SIG-M5 treated with dmso at 0.1 percent for 504 hours (cell line): ENCODE measurements around the gene SETD4.
"Not testable (repeated sequence)": the region's sequence is repeated elsewhere in the genome, so short reads cannot be mapped to it uniquely, and the experiment has no call there.

Experiments used
- DNase-seq: peaks from one replicate; lab custom pipeline; 2025; ENCODE audit not compliant: unreplicated experiment; lab: John Stamatoyannopoulos, UW

SETD4 gene

DNA sequence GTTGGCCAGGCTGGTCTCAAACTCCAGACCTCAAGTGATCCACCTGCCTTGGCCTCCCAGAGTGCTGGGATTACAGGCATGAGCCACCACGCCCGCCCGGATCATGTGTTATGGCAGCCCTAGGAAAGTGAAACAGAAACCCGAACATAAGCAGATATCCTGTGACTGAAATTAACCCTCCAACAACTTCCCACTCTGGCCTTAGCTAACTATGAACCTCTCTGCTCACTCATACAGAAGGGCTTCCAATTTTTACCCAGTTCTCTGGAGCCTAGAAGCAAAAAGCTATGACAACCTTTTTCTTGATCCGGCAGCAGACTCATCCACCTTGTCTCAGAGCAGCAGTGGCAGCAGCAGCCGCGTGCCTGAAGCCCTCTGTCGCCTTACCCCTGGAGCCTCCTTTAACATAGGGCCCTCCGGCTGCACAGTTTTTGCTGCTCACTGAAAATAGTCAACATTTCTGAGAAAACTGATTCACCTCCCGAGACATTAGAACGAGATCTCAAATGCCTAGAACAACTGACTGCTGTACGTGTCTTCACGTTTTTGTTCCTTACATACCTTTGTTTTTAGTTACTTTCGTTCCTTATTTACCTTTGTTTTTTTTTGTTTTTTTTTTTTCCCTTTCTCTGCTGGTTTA is 18.8 kb upstream of the SETD4 start:
- DNase-seq = no peak

GRCh38 chr21:36077758-36078157 is 17.4 kb upstream of the SETD4 start:
- no peak for DNase-seq

- peak; percentile 28 for DNase-seq
Measured at GRCh38 chr21:36076878-36077655, 16.7 kb upstream of the SETD4 start.

- DNase-seq = no peak
Measured at GRCh38 chr21:36075953-36076352, 15.6 kb upstream of the SETD4 start.

GRCh38 chr21:36075171-36075570 is 14.8 kb upstream of the SETD4 start:
- DNase-seq = no peak

- not testable (repeated sequence) for DNase-seq
Measured at GRCh38 chr21:36073911-36074310, 13.6 kb upstream of the SETD4 start.

- no peak for DNase-seq
Measured at GRCh38 chr21:36073181-36073580, 12.9 kb upstream of the SETD4 start.

DNA sequence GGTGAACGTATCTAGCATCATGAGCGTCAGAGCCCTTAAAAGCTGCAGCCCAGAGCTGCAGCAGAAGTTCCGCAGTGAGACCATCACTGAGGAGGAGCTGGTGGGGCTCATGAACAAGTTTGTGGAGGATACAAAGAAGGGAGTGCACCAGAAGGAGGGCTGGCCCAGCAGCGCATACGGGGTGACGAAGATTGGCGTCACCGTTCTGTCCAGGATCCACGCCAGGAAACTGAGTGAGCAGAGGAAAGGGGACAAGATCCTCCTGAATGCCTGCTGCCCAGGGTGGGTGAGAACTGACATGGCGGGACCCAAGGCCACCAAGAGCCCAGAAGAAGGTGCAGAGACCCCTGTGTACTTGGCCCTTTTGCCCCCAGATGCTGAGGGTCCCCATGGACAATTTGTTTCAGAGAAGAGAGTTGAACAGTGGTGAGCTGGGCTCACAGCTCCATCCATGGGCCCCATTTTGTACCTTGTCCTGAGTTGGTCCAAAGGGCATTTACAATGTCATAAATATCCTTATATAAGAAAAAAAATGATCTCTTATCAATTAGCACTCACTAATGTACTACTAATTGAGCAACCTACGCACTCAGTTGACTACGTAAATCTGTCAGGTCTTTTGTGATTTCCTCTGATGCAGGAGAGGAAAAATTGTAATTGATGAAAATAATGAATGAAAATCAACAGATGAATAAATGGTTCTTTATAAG is 12.3 kb upstream of the SETD4 start:
- no peak for DNase-seq

- DNase-seq = no peak
Measured at GRCh38 chr21:36070999-36071398, 10.7 kb upstream of the SETD4 start.

GRCh38 chr21:36069713-36070583 is 9.6 kb upstream of the SETD4 start, which contains the start of gene CBR1:
Gene CBR1 (plus strand): TSS chr21:36070024. CDS start chr21:36070116, 92 bp downstream.
- peak; percentile 35 for DNase-seq

DNA sequence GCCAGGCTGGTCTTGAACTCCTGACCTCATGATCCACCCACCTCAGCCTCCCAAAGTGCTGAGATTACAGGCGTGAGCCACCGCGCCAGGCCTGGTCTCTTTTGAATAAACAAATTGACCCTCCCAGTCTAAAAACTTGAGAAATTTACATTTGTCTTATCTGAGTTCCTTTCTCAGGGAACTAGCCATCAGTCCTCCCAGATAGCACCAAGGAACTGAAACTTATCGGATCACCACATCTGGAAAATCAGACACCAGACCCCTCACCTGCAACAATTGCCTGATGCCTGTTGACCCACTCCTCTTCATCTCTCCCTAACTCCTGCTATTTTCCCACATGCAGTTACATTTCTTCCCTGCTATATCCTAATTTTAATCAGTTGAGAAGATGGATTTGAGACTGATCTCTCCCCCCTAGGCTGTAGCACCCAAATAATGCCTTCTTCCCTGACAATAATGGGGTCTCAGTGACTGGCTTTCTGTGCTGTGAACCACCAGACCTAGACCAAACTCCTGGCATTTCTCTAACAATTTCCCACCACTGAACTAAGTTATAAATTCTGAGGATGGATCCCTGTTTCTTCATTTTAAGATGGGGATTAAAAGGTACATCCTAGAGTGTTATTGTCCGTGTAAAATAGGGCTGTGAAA is 8.5 kb upstream of the SETD4 start:
- DNase-seq = no peak

- peak; percentile 46 for DNase-seq
Measured at GRCh38 chr21:36065497-36066036, 5.2 kb upstream of the SETD4 start.

GRCh38 chr21:36064085-36064460 is 3.7 kb upstream of the SETD4 start:
- no peak for DNase-seq

GRCh38 chr21:36063375-36064084 is 3.2 kb upstream of the SETD4 start:
- no peak for DNase-seq

- DNase-seq = no peak
Measured at GRCh38 chr21:36061445-36061844, 1.1 kb upstream of the SETD4 start.

DNA sequence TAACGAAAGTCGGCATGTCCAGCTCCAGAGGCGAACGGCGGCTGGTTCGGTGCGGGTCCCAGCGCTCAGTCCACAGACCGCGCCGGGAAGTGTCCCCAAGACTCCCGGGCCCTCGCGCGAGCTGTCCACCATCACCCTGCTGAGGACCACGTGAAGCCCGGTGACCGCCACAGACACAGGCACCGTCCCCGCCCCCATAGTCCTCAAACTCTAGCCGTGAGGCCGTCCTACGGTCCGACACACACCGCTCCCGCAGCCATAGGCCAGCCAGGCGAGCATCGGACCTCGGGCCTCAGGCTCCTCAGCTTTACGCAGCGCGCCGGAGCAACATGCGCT is 535 bp downstream of the SETD4 start:
- DNase-seq = peak; percentile 52

DNA sequence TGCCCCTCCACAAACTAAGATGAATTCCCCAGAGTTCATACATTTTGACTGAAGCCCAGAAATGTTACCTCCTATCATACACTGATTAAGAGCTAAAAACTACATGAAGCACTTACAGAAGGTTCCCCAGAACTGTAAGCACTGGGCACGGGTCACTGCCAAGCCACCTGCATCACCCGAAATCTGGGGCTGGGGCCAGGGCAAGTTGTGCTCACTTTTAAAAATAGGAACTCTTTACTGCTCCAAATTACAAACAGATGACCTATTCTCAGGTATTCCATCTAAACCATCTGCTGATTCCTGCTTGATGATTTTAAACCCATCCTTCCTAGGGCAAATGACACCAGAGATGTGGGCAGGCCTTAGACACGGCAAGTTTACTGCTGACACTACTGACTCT is 4.8 kb downstream of the SETD4 start:
- no peak for DNase-seq

GRCh38 chr21:36053715-36054062 is 6.6 kb downstream of the SETD4 start:
- DNase-seq = no peak

DNA sequence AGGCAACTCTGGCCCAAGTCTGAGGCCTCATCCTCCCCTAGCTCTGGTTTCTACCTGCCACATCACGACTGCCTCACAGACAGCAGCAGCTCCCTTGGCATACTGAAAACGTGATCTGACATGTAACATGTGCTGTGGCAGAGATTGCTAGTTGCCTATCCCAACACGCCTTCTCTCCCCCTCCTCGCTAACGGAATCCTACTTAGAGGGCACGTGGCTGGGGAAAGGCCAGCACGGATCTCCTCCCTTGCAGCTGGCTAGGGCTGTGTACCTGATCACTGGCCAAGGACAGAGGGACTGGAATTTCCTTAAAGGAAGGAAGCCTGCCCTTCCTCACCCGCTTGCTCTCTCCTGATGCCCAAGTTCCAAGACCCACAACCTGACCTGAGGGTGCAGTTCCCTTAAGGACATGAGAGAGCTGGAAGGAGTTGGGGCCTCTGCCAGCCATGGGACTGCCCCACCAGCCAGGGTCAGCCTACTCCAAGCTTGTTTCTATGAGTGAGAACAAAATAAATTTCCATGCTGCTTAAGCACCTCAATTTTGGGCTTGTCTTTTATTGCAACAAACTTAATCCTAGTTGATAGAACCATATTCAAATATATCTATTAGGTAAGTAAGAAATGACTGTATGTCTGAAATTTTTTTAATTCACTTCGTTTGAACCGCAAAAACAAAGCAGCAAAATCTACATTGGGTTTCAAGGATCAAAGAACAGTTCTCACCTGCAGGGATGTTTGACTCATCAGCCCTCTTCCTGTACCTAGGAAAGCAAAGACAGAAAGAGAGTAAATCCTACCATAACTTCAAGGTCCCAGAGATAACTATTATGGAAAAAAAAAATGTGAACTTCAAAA is 7.2 kb downstream of the SETD4 start:
- no peak for DNase-seq
